Measurements from ENCODE around the gene SWI5.

DNA sequence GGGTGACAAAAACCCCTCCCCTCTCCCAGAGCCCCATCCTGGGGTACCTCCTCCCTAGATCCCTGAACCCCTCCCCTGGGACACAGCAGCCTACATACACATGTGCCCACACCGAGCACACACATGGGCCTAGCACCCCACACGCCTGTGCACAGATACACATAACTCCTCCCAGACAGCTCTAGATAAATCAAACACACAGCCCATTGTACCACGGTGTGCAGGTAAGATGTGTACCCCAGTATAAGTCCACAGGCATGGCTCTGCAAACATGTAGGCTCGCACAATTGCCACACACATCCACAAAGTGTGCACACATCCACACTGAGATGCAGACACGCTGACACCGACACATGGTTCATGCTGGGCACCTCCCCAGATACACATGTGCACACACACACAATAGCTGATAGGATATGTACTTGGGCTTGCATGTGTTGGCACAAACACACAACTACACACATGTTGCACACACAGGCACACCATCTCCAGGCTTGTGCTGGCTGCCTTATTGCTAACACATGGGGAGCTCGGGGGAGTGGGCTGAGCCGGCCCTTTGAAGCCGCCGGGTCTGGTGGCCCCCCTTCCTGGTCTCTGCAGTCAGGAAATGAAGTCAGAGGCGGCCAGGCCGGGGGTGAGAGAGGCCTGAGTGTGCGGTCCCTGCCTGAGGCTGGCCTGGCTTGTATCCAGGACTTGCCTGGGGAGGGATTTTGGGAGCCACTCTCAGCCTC lies 30.5 kb upstream of the SWI5 start:
- TF ChIP-seq, protein P1, sequence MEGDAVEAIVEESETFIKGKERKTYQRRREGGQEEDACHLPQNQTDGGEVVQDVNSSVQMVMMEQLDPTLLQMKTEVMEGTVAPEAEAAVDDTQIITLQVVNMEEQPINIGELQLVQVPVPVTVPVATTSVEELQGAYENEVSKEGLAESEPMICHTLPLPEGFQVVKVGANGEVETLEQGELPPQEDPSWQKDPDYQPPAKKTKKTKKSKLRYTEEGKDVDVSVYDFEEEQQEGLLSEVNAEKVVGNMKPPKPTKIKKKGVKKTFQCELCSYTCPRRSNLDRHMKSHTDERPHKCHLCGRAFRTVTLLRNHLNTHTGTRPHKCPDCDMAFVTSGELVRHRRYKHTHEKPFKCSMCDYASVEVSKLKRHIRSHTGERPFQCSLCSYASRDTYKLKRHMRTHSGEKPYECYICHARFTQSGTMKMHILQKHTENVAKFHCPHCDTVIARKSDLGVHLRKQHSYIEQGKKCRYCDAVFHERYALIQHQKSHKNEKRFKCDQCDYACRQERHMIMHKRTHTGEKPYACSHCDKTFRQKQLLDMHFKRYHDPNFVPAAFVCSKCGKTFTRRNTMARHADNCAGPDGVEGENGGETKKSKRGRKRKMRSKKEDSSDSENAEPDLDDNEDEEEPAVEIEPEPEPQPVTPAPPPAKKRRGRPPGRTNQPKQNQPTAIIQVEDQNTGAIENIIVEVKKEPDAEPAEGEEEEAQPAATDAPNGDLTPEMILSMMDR (conservative IDR thresholded peaks at IDR 0.05 in 1 of 2, IDR thresholded peaks at IDR 0.05 in 1 of 2; ENCODE audit: low read depth in 1 of 2, low read length in 2 of 2) = no peak
- TF ChIP-seq EZH2 (IDR thresholded peaks at IDR 0.05; ENCODE audit: low read length, missing control alignments) = no peak
